ENCODE data around the gene LRRTM3. TPM values are rescaled to one million over a fixed set of nuclear protein-coding genes. Genes with fewer than 3 reads are reported as not detected.

LRRTM3 gene
- total and polyA plus RNA-seq, 10 donors, result not detected

DNA sequence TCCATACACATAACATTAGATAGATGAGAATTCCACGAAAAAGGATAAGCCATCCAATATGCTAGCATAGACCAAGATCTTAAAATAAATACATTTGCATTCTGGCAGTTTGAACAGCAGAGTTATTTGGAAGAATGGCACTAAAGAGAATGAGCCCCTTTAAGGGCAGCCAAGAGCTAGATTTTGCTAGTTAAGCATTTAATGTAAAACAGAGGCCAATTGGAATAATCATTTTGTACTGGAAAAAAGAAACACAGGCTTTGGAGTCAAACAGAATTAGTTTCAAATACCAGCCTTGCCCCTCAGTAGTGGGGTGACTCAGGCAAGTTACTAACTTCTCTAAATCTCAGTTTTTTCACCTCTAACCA is 56.2 kb downstream of the LRRTM3 start:
- H3K27ac ChIP-seq, result no peak overlapping the region
- H3K4me3 ChIP-seq, result no peak overlapping the region
- no peak for DNase-seq
- WGBS, 5 donors, result 84 to 93% (median 89%) methylated on average over 1 of the region's 1 CpG
- TF ChIP-seq, protein P1, sequence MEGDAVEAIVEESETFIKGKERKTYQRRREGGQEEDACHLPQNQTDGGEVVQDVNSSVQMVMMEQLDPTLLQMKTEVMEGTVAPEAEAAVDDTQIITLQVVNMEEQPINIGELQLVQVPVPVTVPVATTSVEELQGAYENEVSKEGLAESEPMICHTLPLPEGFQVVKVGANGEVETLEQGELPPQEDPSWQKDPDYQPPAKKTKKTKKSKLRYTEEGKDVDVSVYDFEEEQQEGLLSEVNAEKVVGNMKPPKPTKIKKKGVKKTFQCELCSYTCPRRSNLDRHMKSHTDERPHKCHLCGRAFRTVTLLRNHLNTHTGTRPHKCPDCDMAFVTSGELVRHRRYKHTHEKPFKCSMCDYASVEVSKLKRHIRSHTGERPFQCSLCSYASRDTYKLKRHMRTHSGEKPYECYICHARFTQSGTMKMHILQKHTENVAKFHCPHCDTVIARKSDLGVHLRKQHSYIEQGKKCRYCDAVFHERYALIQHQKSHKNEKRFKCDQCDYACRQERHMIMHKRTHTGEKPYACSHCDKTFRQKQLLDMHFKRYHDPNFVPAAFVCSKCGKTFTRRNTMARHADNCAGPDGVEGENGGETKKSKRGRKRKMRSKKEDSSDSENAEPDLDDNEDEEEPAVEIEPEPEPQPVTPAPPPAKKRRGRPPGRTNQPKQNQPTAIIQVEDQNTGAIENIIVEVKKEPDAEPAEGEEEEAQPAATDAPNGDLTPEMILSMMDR (IDR thresholded peaks at IDR 0.05 in 8 of 11, conservative IDR thresholded peaks at IDR 0.05 in 3 of 11), result no peak
- TF ChIP-seq POLR2AphosphoS5 (IDR thresholded peaks at IDR 0.05) (no peak), POLR2A (IDR thresholded peaks at IDR 0.05) (no peak)
- H3K4me1 ChIP-seq, result no peaks in the 10 kb centered on the region
- H3K36me3 ChIP-seq, result no peaks in the 10 kb centered on the region
- H3K27me3 ChIP-seq (replicated peaks in 1 of 7), result no peaks in the 10 kb centered on the region
- no peaks in the 10 kb centered on the region for H3K9me3 ChIP-seq
- intact Hi-C loops (cut with DNase I; ENCODE audit: low total_unique reads), result no loop called here

DNA sequence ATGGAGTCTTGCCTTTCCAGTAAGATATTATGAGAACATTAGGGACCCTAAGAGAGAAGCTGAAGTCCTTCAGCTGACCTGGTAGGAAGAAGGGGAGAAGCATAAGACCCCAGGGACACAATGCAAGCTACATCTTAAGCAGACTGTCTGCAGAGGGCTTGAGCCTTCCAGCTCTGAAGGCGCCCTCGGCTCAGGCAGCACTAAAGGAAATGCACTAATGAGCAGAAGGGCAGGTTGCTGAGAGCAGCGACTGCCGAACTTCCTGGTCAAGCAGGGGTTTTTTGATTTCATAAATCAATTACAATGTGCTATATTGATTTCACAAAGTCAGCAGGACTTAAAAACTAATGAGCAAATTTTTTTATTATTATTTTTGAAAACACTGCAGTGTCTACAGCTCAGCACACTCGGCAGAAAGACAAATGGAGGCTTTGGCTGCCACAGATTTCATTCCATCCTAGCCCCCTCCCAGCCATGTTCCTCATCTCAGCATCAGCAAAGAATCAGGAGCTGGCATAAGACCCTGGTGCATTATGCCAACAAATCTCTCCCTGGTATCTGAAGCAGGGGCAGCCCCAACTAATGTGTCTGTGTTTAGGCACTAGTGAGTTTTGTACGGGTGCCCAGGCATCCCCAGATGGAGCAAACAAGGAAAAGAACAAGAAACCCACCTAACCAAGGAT is 57.1 kb downstream of the LRRTM3 start:
- no peak overlapping the region for H3K27ac ChIP-seq
- no peak for DNase-seq
- no peak overlapping the region for H3K4me3 ChIP-seq
- H3K27me3 ChIP-seq (replicated peaks in 1 of 7), result no peaks in the 10 kb centered on the region
- TF ChIP-seq POLR2A (IDR thresholded peaks at IDR 0.05), result no peak
- TF ChIP-seq, protein P1 (IDR thresholded peaks at IDR 0.05 in 8 of 11, conservative IDR thresholded peaks at IDR 0.05 in 3 of 11), result no peak
- no peak for TF ChIP-seq POLR2AphosphoS5 (IDR thresholded peaks at IDR 0.05)
- H3K9me3 ChIP-seq, result no peaks in the 10 kb centered on the region
- WGBS, 5 donors, result 32 to 44% (median 38%) methylated on average over 6 of the region's 6 CpGs
- H3K4me1 ChIP-seq, result no peaks in the 10 kb centered on the region
- no peaks in the 10 kb centered on the region for H3K36me3 ChIP-seq
- intact Hi-C loops (cut with DNase I; ENCODE audit: low total_unique reads), result no loop called here

- H3K27me3 ChIP-seq (replicated peaks in 1 of 7), result no peaks in the 10 kb centered on the region
- H3K27ac ChIP-seq, result no peak overlapping the region
- TF ChIP-seq POLR2AphosphoS5 (IDR thresholded peaks at IDR 0.05) (no peak), POLR2A (IDR thresholded peaks at IDR 0.05) (no peak)
- TF ChIP-seq, protein P1 (IDR thresholded peaks at IDR 0.05 in 8 of 11, conservative IDR thresholded peaks at IDR 0.05 in 3 of 11), result no peak
- H3K4me1 ChIP-seq, result no peaks in the 10 kb centered on the region
- no peak for DNase-seq
- intact Hi-C loops (cut with DNase I; ENCODE audit: low total_unique reads), result no loop called here
- no peaks in the 10 kb centered on the region for H3K9me3 ChIP-seq
- no peaks in the 10 kb centered on the region for H3K36me3 ChIP-seq
- H3K4me3 ChIP-seq, result no peak overlapping the region
These were observed 57.6 kb downstream of the LRRTM3 start for GRCh38 chr10:66983475-66983818.

- H3K27me3 ChIP-seq (replicated peaks in 1 of 7), result no peaks in the 10 kb centered on the region
- H3K9me3 ChIP-seq, result no peaks in the 10 kb centered on the region
- 61 to 88% (median 73%) methylated on average over 1 of the region's 1 CpG for WGBS, 5 donors
- no peak overlapping the region for H3K4me3 ChIP-seq
- TF ChIP-seq POLR2AphosphoS5 (IDR thresholded peaks at IDR 0.05) (no peak), POLR2A (IDR thresholded peaks at IDR 0.05) (no peak)
- TF ChIP-seq, protein P1 (IDR thresholded peaks at IDR 0.05 in 8 of 11, conservative IDR thresholded peaks at IDR 0.05 in 3 of 11), result no peak
- H3K36me3 ChIP-seq, result no peaks in the 10 kb centered on the region
- no peak overlapping the region for H3K27ac ChIP-seq
- H3K4me1 ChIP-seq, result no peaks in the 10 kb centered on the region
- no peak for DNase-seq
- intact Hi-C loops (cut with DNase I; ENCODE audit: low total_unique reads), result no loop called here
These were observed 64.5 kb downstream of the LRRTM3 start for GRCh38 chr10:66990143-66990830.

All from spleen (tissue), 11 donors.